SH-SY5Y (cell line): ENCODE data around the gene HPCAL1.

Source experiments
- GATA2 ChIP-seq: IDR thresholded peaks from 2 replicates; pipeline ENCODE4 v1.6.1; 2011; ENCODE audit warnings: mild to moderate bottlenecking, low read depth, low read length
- GATA3 ChIP-seq: IDR thresholded peaks from 2 replicates; pipeline ENCODE4 v1.6.1; 2011; ENCODE audit warnings: low read depth, mild to moderate bottlenecking, low read length, moderate library complexity

- no peak for TF ChIP-seq GATA2
- TF ChIP-seq GATA3: no peak
Measured at GRCh38 chr2:10380048-10380926, 77.6 kb downstream of the HPCAL1 start.
